ENCODE data around the gene XKR7. TPM values are rescaled to one million over a fixed set of nuclear protein-coding genes. Genes with fewer than 3 reads are reported as not detected.
A peak's percentile ranks its signal among the peaks of the same experiment; 100 is the strongest.

The XKR7 gene
- total and polyA plus RNA-seq, 10 donors = 0.02 to 0.21 (median 0.08) TPM; not detected in 2

DNA sequence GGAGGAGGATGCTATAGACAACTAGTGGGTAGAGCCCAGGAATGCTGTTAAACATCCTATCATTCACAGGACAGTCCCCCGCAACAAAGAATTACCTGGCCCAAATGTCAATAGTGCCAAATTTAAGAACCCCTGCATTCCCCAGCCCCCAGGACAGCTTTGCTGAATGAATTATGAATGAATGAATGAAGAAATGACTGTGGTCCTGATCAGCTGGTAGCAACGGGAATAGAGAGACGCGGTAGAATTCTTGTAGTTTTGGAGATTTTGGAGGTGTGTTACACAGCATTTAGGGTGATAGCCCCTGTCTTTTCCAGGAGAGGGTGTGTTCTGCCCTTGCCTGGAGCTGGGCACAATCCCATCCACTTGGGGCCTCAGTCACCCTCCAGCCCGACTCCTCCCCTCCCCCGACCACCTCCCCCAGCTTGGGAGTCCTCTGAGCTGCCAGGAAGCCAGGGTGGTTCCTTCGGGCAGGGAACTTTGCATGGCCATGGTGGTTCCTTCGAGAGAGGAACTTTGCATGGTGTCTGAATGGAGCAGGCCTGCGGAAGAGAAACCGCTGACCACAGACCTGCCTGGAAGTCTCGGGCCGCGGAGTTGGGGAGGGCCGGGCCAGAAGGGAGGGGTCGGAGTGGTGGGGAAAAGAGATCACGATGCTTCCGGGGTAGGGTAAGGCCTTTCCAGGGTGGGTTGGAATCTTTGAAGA lies 83.1 kb downstream of the XKR7 start:
- Histone ChIP-seq H3K27ac (peak overlapping the region in 7 of 8 donors; percentile 89 to 99 (median 94)), H3K4me3 (peak overlapping the region in 5 of 8 donors; percentile 46 to 78 (median 53)), H3K9me3 (no peaks in the 10 kb centered on the region), H3K4me1 (peaks cover 10 to 59% (median 26%) of the 10 kb centered on the region in 6 donors), H3K36me3 (peaks cover 0 to 11% (median 0%) of the 10 kb centered on the region in 6 donors), H3K27me3 (replicated peaks in 1 of 7) (peaks cover 5 to 46% (median 21%) of the 10 kb centered on the region in 7 donors)
- intact Hi-C loops (cut with DNase I; ENCODE audit: low total_unique reads) = no loop called here
- no peak for TF ChIP-seq POLR2A (IDR thresholded peaks at IDR 0.05)
- TF ChIP-seq POLR2AphosphoS5 (IDR thresholded peaks at IDR 0.05) = peak; percentile 69 to 83 (median 73)
- no peak for TF ChIP-seq CTCF (IDR thresholded peaks at IDR 0.05 in 8 of 11, conservative IDR thresholded peaks at IDR 0.05 in 3 of 11)
- WGBS, 5 donors = 13 to 19% (median 15%) methylated on average over 17 of the region's 17 CpGs
- DNase-seq = peak; percentile 93

DNA sequence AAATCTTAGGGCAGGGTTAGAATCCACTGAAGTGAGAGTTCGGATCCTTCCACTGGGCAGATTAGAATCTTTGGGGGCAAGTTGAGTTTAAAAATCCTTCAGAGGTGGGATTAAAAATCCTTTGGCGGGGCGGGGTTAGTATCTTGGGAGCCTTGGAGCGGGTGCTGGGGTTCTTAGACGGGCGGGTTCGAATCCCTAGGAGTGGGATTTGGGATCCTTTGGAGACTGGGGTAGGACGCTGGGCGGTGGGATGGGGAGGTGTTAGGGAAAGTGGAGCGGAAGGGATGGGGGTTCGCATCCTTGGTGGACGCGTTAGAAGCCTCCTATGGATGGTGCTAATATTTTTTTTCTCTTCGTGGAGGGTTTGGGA lies 83.8 kb downstream of the XKR7 start:
- TF ChIP-seq POLR2A (IDR thresholded peaks at IDR 0.05) (no peak), CTCF (IDR thresholded peaks at IDR 0.05 in 8 of 11, conservative IDR thresholded peaks at IDR 0.05 in 3 of 11) (no peak), POLR2AphosphoS5 (IDR thresholded peaks at IDR 0.05) (no peak)
- no peak for DNase-seq
- intact Hi-C loops (cut with DNase I; ENCODE audit: low total_unique reads) = no loop called here
- Histone ChIP-seq H3K4me3 (peak overlapping the region in 7 of 8 donors; percentile 39 to 78 (median 51)), H3K27ac (peak overlapping the region in 7 of 8 donors; percentile 89 to 99 (median 94)), H3K4me1 (peaks cover 10 to 66% (median 26%) of the 10 kb centered on the region in 6 donors), H3K36me3 (peaks cover 0 to 11% (median 0%) of the 10 kb centered on the region in 6 donors), H3K9me3 (no peaks in the 10 kb centered on the region), H3K27me3 (replicated peaks in 1 of 7) (peaks cover 5 to 46% (median 21%) of the 10 kb centered on the region in 7 donors)
- 11 to 14% (median 13%) methylated on average over 14 of the region's 14 CpGs for whole genome bisulfite sequencing, 5 donors

GRCh38 chr20:32052090-32052777 lies 84.3 kb downstream of the XKR7 start, which contains the start of gene HCK:
Gene HCK, plus strand, starts transcription at chr20:32052242.
- DNase-seq = peak; percentile 92
- Histone ChIP-seq H3K27me3 (replicated peaks in 1 of 7) (peaks cover 5 to 46% (median 21%) of the 10 kb centered on the region in 7 donors), H3K36me3 (peaks cover 0 to 11% (median 0%) of the 10 kb centered on the region in 6 donors), H3K4me3 (peak within 1 kb of the TSS; percentile 33 to 78 (median 50)), H3K9me3 (no peaks in the 10 kb centered on the region), H3K4me1 (peaks cover 10 to 71% (median 27%) of the 10 kb centered on the region in 6 donors), H3K27ac (peak within 1 kb of the TSS; percentile 57 to 99 (median 94))
- peak; percentile 71 to 88 (median 79) for TF ChIP-seq POLR2AphosphoS5 (IDR thresholded peaks at IDR 0.05)
- TF ChIP-seq POLR2A (IDR thresholded peaks at IDR 0.05) = no peak
- peak in 1 of 11 experiments; percentile 5 for TF ChIP-seq CTCF (IDR thresholded peaks at IDR 0.05 in 8 of 11, conservative IDR thresholded peaks at IDR 0.05 in 3 of 11)
- WGBS, 5 donors = 0 to 2% (median 1%) methylated on average over 37 to 58 of the region's 58 CpGs
- intact Hi-C loops (cut with DNase I; ENCODE audit: low total_unique reads) = no loop called here

Data from spleen (tissue), 11 donors.